C4-2B (cell line): ENCODE data around the gene AGAP1.

ENCODE experiments used
- CTCF ChIP-seq: fragments of 450-650 bp; conservative IDR thresholded peaks from 2 replicates; pipeline ENCODE4 v1.5.1; 2017; ENCODE audit warnings: mild to moderate bottlenecking
- ZFX ChIP-seq: fragments of 450-650 bp; IDR thresholded peaks from 2 replicates; pipeline ENCODE4 v1.6.1; 2017

GRCh38 chr2:236017446-236017845 is 523.6 kb downstream of the AGAP1 start:
- TF ChIP-seq CTCF: no peak
- no peak for TF ChIP-seq ZFX
